CMK (cell line): ENCODE measurements around the gene REEP1.
"Not testable (repeated sequence)": the region's sequence is repeated elsewhere in the genome, so short reads cannot be mapped to it uniquely, and the experiment has no call there.

Experiments
- DNase-seq: peaks from one replicate; pipeline ENCODE4 v3.0.0-alpha.2; 2010; ENCODE audit warnings: low read depth

REEP1 gene

GRCh38 chr2:86243950-86244733 lies 93.3 kb downstream of the REEP1 start:
- peak; percentile 15 for DNase-seq

GRCh38 chr2:86243272-86243671 lies 94.2 kb downstream of the REEP1 start:
- DNase-seq = no peak

GRCh38 chr2:86241611-86242010 lies 95.8 kb downstream of the REEP1 start:
- no peak for DNase-seq

GRCh38 chr2:86240251-86240650 lies 97.2 kb downstream of the REEP1 start:
- DNase-seq = no peak

GRCh38 chr2:86239745-86240144 lies 97.7 kb downstream of the REEP1 start:
- DNase-seq = no peak

GRCh38 chr2:86239326-86239725 lies 98.1 kb downstream of the REEP1 start:
- DNase-seq = no peak

GRCh38 chr2:86238354-86238753 lies 99.1 kb downstream of the REEP1 start:
- no peak for DNase-seq

- DNase-seq = no peak
Measured at GRCh38 chr2:86237172-86237571, 100.3 kb downstream of the REEP1 start.

GRCh38 chr2:86235196-86235980 lies 102.0 kb downstream of the REEP1 start:
- DNase-seq = no peak

GRCh38 chr2:86234563-86235131 lies 102.8 kb downstream of the REEP1 start:
- no peak for DNase-seq

- no peak for DNase-seq
Measured at GRCh38 chr2:86233436-86233835, 104.0 kb downstream of the REEP1 start.

- no peak for DNase-seq
Measured at GRCh38 chr2:86232910-86233309, 104.5 kb downstream of the REEP1 start.

GRCh38 chr2:86232373-86232784 lies 105.0 kb downstream of the REEP1 start:
- no peak for DNase-seq

GRCh38 chr2:86231680-86232372 lies 105.6 kb downstream of the REEP1 start:
- DNase-seq = no peak

- DNase-seq = no peak
Measured at GRCh38 chr2:86230961-86231360, 106.5 kb downstream of the REEP1 start.

GRCh38 chr2:86229221-86229620 lies 108.2 kb downstream of the REEP1 start:
- no peak for DNase-seq

GRCh38 chr2:86228574-86228973 lies 108.9 kb downstream of the REEP1 start:
- DNase-seq = not testable (repeated sequence)

- DNase-seq = no peak
Measured at GRCh38 chr2:86227685-86228084, 109.7 kb downstream of the REEP1 start.

GRCh38 chr2:86226636-86227520 lies 110.5 kb downstream of the REEP1 start:
- no peak for DNase-seq

- no peak for DNase-seq
Measured at GRCh38 chr2:86226070-86226469, 111.4 kb downstream of the REEP1 start.

- DNase-seq = no peak
Measured at GRCh38 chr2:86225581-86225980, 111.8 kb downstream of the REEP1 start.
